Muscle layer of duodenum (tissue), 2 donors: ENCODE measurements around the gene KCNIP1.

Experiments
- H3K27ac ChIP-seq: one replicate; pipeline ENCODE4 v1.7.0; 2013; ENCODE audit warnings: mild to moderate bottlenecking, low read length
- H3K27me3 ChIP-seq: one replicate; pipeline ENCODE4 v1.7.0; 2013; ENCODE audit warnings: low read depth, mild to moderate bottlenecking, control low read depth, low read length
- H3K36me3 ChIP-seq, 2 donors: one replicate each; pipeline ENCODE4 v1.7.0; 2013; ENCODE audit warnings: low read length in 2 of 2, control low read depth in 1 of 2, mild to moderate bottlenecking in 1 of 2; ENCODE audit not compliant: insufficient read depth in 2 of 2, control insufficient read depth in 1 of 2
- H3K4me1 ChIP-seq, 2 donors: one replicate each; pipeline ENCODE4 v1.7.0; 2013; ENCODE audit warnings: low read length in 2 of 2, mild to moderate bottlenecking in 2 of 2, control low read depth in 1 of 2, moderate library complexity in 1 of 2; ENCODE audit not compliant: insufficient read depth in 2 of 2, control insufficient read depth in 1 of 2
- H3K4me3 ChIP-seq, 2 donors: one replicate each; pipeline ENCODE4 v1.7.0; 2013; ENCODE audit warnings: low read length in 2 of 2, low read depth in 1 of 2, mild to moderate bottlenecking in 1 of 2
- H3K9me3 ChIP-seq, 2 donors: one replicate each; pipeline ENCODE4 v1.7.0; 2013; ENCODE audit warnings: low read length in 2 of 2, control low read depth in 1 of 2, mild to moderate bottlenecking in 1 of 2; ENCODE audit not compliant: control insufficient read depth in 1 of 2
- donor health status: healthy.

KCNIP1 gene

DNA sequence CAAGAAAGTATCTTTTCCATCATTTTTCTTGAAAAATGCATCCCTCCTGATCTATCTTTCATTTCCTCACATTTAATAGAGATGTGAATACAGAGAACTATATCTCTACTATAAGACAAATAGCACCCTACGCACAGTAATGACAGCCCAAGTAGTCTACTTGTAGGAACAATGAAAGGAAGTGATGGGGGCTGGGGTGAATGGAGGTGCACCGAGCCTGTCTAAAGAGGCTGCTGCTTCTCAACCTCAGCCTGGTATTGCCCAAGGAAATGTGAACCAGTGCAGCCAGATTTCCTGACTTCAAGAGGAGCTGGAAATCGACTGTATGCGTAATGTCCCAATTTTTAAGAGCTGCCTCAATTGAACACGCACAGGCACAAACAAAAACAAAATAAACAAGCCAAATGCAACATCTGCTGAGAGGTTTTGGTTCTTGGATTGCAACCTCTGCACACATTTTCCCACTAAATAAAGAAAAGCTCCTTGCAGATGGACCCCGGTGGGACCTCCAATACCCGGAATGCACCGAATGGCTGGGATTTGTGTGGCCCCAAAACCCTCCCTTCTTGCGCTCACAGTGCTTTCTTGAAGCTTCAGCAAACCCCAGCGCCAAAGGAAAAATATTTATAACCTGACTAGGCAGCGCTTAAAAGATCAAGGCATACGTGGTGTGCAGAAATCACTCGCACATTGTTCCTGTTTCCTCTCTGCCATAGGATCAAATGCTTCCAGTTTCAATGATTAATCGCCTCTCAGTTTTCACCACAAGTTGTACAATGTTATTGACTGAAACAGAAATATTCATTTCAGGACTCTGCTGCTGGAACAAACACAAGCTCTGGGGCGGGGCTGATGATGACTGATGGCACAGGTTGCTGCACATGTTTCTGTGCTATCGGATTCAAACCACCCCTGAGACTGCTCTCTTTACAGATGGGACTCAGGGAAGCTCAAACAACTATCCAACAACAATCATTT is 68.3 kb downstream of the KCNIP1 start:
- H3K27me3 ChIP-seq, result no peaks in the 10 kb centered on the region
- no peak overlapping the region for H3K4me3 ChIP-seq
- no peaks in the 10 kb centered on the region for H3K36me3 ChIP-seq
- H3K9me3 ChIP-seq, result peaks cover 0 to 7% of the 10 kb centered on the region in 2 donors
- H3K4me1 ChIP-seq, result peaks cover 0 to 9% of the 10 kb centered on the region in 2 donors
- H3K27ac ChIP-seq, result no peak overlapping the region

DNA sequence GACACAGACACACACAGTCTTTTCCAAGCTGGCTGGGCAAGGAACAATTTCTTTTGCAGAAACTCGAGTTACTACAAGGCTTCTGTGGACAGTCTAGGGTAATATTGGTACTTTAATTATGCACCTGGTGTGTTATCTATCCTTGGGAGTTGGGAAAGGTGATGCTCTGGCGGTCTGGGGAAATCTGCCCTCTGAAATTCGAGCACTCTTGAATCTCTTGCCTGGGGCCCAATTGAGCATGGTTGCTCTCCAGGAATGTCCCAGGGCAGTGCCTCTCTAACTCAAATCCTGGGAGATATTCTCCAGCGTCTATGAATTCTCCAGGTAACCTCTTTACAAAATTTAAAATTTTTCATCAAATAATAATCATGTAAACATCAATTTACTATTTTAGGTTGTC is 69.3 kb downstream of the KCNIP1 start:
- peaks cover 0 to 9% of the 10 kb centered on the region in 2 donors for H3K4me1 ChIP-seq
- no peaks in the 10 kb centered on the region for H3K36me3 ChIP-seq
- no peak overlapping the region for H3K4me3 ChIP-seq
- H3K27ac ChIP-seq, result no peak overlapping the region
- peaks cover 0 to 7% of the 10 kb centered on the region in 2 donors for H3K9me3 ChIP-seq
- no peaks in the 10 kb centered on the region for H3K27me3 ChIP-seq

DNA sequence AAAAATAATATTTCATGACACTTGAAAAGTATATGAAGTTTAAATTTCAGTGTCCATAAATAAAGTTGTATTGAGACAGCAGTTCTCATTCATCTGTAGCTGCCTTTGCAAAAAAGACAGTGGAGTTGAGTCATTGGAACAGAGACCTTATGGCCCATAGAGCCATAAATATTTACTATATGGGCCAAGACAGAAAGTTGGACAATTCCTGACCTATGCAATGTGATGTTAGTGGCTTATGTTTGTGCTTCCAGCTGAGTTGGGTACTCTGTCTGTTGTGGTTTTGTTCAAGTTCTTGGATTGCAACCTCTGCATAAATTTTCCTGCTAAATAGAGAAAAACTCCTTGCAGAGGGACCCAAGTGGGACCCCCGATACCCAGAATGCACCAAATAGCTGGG is 69.8 kb downstream of the KCNIP1 start:
- no peak overlapping the region for H3K4me3 ChIP-seq
- no peak overlapping the region for H3K27ac ChIP-seq
- H3K9me3 ChIP-seq, result peaks cover 0 to 7% of the 10 kb centered on the region in 2 donors
- H3K27me3 ChIP-seq, result no peaks in the 10 kb centered on the region
- no peaks in the 10 kb centered on the region for H3K36me3 ChIP-seq
- H3K4me1 ChIP-seq, result peaks cover 0 to 9% of the 10 kb centered on the region in 2 donors

DNA sequence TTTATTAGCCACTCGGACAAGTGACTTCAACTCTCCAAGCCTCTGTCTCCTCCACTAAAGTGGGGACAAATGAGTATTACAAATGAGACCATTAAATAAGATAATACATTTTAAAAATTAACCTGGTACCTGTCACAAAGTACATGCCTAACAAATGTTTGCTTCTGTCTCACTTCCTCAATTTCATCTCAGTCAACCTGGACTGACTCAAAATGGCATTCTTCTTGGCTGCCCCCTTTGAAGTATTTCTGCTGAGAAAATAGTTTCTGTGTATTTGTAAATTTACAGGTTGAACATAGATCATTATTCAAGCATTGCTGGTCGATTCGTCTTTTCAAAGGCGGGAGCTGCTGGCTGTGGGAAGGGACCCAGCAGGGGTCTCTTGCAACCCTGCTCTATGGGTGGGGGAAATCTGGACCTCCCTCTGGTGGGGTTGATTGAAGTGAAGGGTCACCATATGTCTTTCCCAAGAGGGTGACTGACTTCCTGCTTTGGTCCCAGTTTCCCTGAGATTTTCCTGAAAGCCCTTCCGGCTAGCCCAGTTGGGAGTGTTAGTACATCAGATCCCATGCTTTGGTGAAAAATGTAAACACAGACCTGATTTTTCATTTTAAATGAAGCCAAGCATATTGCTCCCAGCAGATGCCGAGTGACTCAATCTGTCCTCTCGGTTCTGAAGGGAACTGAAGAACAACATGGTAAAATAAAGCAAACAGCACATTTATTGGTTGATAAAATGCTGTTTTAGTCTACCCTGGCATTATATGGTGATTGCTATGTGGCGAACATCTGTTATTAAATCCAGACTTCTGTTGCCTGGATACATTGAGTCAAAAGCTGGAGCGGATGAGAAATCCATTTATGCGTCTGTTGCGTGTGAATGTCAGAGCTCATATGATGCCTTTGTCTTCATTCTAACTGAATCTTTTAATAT is 73.0 kb downstream of the KCNIP1 start:
- Histone ChIP-seq H3K36me3 (no peaks in the 10 kb centered on the region), H3K9me3 (peaks cover 0 to 7% of the 10 kb centered on the region in 2 donors), H3K4me3 (no peak overlapping the region), H3K27ac (no peak overlapping the region), H3K27me3 (no peaks in the 10 kb centered on the region), H3K4me1 (peaks cover 0 to 4% of the 10 kb centered on the region in 2 donors)

DNA sequence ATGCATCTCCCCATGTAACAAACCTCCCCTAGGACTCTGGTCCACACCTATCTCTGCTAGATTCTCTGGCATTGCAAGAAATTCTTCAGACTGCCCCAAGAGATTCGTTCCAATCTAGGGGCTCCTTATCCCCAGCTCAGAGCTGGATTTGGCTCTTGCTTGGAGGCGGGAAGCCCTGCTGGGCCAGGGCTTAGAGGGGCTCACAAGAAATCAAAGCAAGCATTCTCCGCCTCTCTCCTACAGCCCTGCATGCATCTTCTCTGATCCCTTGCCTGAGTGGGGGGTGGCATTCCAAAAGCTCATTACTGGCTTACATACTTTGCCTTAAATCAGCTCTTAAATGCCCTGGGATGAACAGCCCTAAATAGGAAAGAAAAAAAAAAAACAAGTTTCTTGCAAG is 75.8 kb downstream of the KCNIP1 start:
- Histone ChIP-seq H3K4me1 (no peaks in the 10 kb centered on the region), H3K27me3 (no peaks in the 10 kb centered on the region), H3K27ac (no peak overlapping the region), H3K9me3 (peaks cover 0 to 7% of the 10 kb centered on the region in 2 donors), H3K36me3 (no peaks in the 10 kb centered on the region), H3K4me3 (no peak overlapping the region)

DNA sequence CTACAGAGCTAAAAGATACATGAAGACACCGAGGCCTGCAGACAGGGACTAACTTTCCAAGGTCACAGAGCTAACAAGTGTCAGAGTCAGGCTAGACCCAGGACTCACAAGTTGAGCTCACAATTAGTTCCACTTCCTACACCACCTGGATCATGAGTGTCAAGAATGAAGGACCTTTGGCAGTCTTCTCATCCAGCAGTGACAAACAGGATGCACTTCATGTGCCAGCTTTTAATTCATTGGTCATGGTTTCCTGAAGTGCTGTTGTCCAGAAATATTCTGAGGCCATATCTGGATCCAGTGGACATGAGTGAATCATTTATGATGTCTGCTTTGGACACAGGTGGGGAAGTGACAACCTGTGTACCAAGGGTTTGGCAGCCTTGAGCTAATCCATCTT is 77.4 kb downstream of the KCNIP1 start:
- no peaks in the 10 kb centered on the region for H3K9me3 ChIP-seq
- H3K36me3 ChIP-seq, result no peaks in the 10 kb centered on the region
- H3K27ac ChIP-seq, result no peak overlapping the region
- H3K27me3 ChIP-seq, result no peaks in the 10 kb centered on the region
- no peaks in the 10 kb centered on the region for H3K4me1 ChIP-seq
- no peak overlapping the region for H3K4me3 ChIP-seq

DNA sequence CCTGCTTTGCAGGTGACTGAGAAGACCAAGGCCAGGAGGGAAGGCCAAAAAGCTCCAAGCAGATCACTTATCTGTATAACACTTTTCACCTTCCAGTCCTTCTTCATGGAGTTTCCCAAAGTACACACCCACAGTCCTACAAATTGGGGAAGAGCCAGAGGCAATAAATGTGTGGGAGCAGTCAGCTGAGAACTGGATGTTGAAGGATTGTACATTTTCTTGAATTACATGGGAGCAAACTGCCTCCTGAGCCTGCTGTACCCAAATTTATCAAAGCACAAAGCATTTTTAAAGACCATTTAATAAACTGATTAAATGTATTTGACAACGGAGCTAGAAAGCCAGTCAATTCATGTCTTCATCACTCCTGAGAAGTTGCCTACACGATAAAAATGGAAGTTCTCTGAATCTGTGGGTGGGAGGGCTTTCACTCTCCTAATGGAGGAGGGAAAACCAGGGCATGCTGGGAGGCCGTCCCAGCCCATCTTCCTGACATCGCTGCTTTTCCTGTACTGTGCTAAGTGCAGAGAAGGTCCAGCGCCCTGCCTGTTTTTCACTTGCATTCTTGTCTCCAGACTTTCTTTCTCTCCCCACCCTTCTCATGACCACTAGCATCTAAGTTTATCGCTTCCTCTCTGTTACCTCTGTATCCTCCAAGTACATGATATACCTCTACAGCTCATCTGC is 79.0 kb downstream of the KCNIP1 start:
- Histone ChIP-seq H3K4me1 (no peaks in the 10 kb centered on the region), H3K27me3 (no peaks in the 10 kb centered on the region)

DNA sequence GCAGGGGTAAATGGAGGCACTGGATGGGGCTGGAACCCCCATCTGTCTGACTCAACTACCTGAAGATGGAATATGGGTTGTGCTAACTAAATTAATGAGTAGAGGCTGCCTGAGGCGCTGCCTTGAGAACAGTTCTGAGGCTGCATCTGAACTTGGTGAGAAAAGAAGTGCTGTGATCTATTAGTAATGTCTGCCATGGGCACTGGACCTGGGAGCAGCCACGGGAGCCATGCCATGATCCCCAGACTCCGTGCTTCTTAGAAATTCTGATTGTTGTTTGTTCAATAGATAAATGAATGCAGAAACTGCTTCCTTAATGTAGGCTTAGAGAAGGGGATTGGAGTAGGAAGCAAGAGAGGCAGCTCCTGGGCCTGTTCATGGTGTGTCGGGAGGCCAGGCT is 80.2 kb downstream of the KCNIP1 start:
- no peaks in the 10 kb centered on the region for H3K27me3 ChIP-seq
- no peaks in the 10 kb centered on the region for H3K4me1 ChIP-seq
- no peak overlapping the region for H3K27ac ChIP-seq
- no peaks in the 10 kb centered on the region for H3K36me3 ChIP-seq
- H3K9me3 ChIP-seq, result no peaks in the 10 kb centered on the region
- no peak overlapping the region for H3K4me3 ChIP-seq

More for the DNA sequence above, 79.0 kb downstream of the KCNIP1 start:
- Histone ChIP-seq H3K4me3 (no peak overlapping the region), H3K27ac (no peak overlapping the region), H3K36me3 (no peaks in the 10 kb centered on the region), H3K9me3 (no peaks in the 10 kb centered on the region)

DNA sequence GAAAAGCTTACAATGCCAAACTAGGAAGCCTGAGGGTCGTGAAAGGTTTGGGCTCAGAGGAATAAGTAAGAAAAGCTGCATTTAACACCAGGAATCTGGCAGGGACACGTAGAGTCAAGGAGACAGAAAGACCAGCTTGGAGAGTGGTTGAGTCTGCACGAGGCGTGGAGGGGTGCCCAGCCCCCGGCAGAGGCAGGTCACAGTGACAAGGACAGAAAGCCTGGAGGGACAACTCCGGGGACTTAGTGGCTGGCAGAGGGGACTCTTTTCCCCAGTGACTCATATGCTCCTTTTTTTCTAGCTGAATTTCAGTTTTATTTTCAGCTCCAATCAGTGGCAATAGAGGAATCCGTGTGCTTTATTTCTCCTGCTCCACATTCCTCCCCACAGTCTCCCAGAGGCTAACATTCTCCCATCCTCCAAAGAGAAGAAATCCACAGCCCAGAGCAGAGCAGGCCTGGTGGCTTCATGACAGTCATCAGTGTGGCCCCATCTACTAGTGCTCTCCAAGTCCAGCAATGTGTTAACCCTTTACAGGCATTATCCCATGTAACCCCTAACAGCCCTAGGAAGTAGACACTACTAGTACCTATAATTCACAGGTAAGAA is 80.7 kb downstream of the KCNIP1 start:
- no peak overlapping the region for H3K27ac ChIP-seq
- no peaks in the 10 kb centered on the region for H3K9me3 ChIP-seq
- H3K36me3 ChIP-seq, result no peaks in the 10 kb centered on the region
- no peaks in the 10 kb centered on the region for H3K4me1 ChIP-seq
- no peak overlapping the region for H3K4me3 ChIP-seq
- H3K27me3 ChIP-seq, result no peaks in the 10 kb centered on the region

DNA sequence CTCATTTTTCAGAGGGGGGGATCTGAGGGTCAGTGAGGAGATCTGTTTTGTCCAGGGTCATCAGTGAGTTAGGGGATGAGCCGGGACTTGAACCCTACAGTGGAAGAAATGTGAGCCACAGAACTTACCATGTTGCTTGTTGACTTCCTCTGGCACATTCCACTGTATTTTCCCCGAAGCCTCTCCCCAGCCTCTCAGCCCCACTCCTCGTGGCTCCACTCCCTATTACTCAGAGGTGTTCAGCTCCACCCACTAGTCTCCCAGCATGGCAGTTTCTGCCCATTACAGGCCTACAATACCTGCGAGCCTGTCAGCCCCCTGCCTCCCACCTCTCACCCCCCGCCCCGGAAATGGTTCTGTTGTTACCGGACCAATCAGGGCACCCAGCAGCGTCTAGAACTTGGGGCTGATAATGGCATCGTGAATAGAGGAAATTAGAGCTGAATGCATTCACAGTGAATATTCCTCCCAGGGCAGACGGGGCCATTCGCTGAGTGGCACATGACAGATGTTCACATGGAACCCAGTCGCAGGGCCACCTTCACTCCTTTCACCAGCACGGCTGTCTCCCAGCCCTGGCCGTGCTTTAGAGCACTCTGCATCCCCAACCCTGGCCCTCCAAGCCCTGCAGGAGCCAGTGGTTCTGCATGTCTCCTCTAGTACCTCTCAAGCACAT is 81.6 kb downstream of the KCNIP1 start:
- no peak overlapping the region for H3K4me3 ChIP-seq
- H3K27me3 ChIP-seq, result no peaks in the 10 kb centered on the region
- H3K9me3 ChIP-seq, result no peaks in the 10 kb centered on the region
- no peaks in the 10 kb centered on the region for H3K4me1 ChIP-seq
- no peak overlapping the region for H3K27ac ChIP-seq
- H3K36me3 ChIP-seq, result no peaks in the 10 kb centered on the region
